ENCODE results near the gene MACROD2.

DNA sequence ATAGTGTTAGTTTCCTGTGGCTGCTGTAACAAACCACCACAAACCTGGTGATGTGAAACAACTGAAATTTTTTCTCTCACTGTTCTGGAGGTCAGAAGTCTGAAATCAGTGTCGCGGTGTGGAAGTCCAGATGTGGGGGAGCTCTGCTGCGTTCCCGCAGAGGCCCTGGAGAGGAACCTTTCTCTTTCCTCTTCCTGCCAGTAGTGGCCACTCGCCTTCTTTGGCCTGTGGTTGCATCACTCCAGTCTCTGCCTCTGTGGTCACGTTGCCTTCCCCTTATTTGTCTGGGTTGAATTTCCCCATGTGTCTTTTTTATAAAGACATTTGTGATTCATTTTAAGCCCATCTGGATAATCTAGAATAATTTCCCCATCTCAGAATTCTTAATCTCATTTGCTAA, 637.6 kb downstream of the MACROD2 start:
- TF ChIP-seq REST (IDR thresholded peaks at IDR 0.05; ENCODE audit: insufficient read depth in 1 of 2, low read depth in 2 of 2, low read length in 2 of 2): no peak
- no peak for TF ChIP-seq POLR2AphosphoS5 (IDR thresholded peaks at IDR 0.05; ENCODE audit: low read depth, low read length)
- no peak for TF ChIP-seq FOXP2 (optimal IDR thresholded peaks at IDR 0.05; ENCODE audit: borderline replicate concordance, extremely low read depth, extremely low read length, insufficient read depth)
